Measurements from ENCODE around the gene CYP27A1. TPM values are rescaled to one million over a fixed set of nuclear protein-coding genes. Genes with fewer than 3 reads are reported as not detected.

The CYP27A1 gene
- total RNA-seq, 2 experiments from 2014 or later: 0.12 to 0.16 TPM

- Mint-ChIP-seq H3K27ac (no peak overlapping the region), H3K4me3 (no peak overlapping the region), H3K27me3 (peaks cover 15% of the 10 kb centered on the region), H3K9me3 (ENCODE audit: low read depth) (peaks cover 2% of the 10 kb centered on the region), H3K4me1 (no peaks in the 10 kb centered on the region), H3K36me3 (ENCODE audit: low read depth) (no peaks in the 10 kb centered on the region)
- DNase-seq (no peak), ATAC-seq (no peak)
- ChIA-PET CTCF (no interaction called here), POLR2A (no interaction called here)
- intact Hi-C loops (cut with DNase I, micrococcal nuclease): no loop called here
These were observed 18.0 kb downstream of the CYP27A1 start for GRCh38 chr2:218799990-218800389.

- no peaks in the 10 kb centered on the region for H3K4me1 Mint-ChIP-seq
- no peak overlapping the region for H3K27ac Mint-ChIP-seq
- ATAC-seq (no peak), DNase-seq (no peak)
- POLR2A ChIA-PET: no interaction called here
- H3K9me3 Mint-ChIP-seq (ENCODE audit: low read depth): peaks cover 5% of the 10 kb centered on the region
- no peak overlapping the region for H3K4me3 Mint-ChIP-seq
- H3K36me3 Mint-ChIP-seq (ENCODE audit: low read depth): no peaks in the 10 kb centered on the region
- intact Hi-C loops (cut with DNase I, micrococcal nuclease): no loop called here
- peaks cover 20% of the 10 kb centered on the region for H3K27me3 Mint-ChIP-seq
- CTCF ChIA-PET: interaction anchor here (0.7 kb wide), 1 partner anchor 130 kb away, joined by 4 read pairs; the partner anchor contains the start of genes RNF25 and STK36
These were observed 20.5 kb downstream of the CYP27A1 start for GRCh38 chr2:218802386-218802994.

DNA sequence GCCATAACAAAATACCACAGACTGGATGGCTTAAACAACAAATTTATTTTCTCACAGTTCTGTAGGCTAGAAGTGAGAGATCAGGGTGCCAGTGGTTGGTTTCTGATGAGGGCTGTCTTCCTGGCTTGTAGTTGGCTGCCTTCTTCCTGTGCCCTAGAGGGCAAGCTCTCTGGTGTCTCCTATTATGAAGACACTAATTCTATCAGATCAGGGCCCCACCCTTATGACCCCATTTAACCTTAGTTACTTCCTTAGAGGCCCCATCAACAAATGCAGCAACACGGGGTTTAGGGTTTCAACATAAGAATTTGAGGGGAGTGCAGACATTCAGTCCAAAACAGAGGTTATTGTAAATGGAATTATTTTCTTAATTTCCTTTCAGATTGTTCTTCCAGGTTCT lies 22.9 kb downstream of the CYP27A1 start:
- Mint-ChIP-seq H3K27me3 (peaks cover 21% of the 10 kb centered on the region), H3K27ac (no peak overlapping the region), H3K36me3 (ENCODE audit: low read depth) (no peaks in the 10 kb centered on the region), H3K4me3 (no peak overlapping the region), H3K4me1 (no peaks in the 10 kb centered on the region), H3K9me3 (ENCODE audit: low read depth) (peaks cover 5% of the 10 kb centered on the region)
- intact Hi-C loops (cut with DNase I, micrococcal nuclease): no loop called here
- DNase-seq: no peak
- ChIA-PET CTCF (no interaction called here), POLR2A (no interaction called here)
- ATAC-seq: no peak

DNA sequence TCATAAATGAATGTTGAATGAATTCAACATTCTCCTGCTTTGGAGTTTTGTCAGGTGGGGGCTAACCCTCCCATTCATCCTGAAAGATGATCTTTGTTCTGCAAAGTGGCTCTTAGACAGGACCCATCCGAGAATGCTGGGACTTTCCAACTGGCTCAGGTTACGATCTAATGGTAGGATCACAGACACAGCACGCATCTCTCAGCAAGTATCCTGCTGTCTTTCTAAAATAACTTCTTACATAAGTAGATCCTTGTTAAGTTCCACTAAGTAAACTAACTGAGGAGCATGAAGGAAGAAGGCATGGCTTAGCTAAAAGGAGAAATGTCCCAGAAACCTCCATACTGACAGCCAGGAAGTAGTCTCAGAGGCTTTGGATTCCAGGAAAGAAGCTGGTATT lies 23.7 kb downstream of the CYP27A1 start:
- Mint-ChIP-seq H3K9me3 (ENCODE audit: low read depth) (peaks cover 5% of the 10 kb centered on the region), H3K36me3 (ENCODE audit: low read depth) (no peaks in the 10 kb centered on the region), H3K4me1 (no peaks in the 10 kb centered on the region), H3K27ac (no peak overlapping the region), H3K4me3 (no peak overlapping the region), H3K27me3 (peaks cover 18% of the 10 kb centered on the region)
- intact Hi-C loops (cut with DNase I, micrococcal nuclease): no loop called here
- no peak for ATAC-seq
- ChIA-PET POLR2A (no interaction called here), CTCF (no interaction called here)
- no peak for DNase-seq

DNA sequence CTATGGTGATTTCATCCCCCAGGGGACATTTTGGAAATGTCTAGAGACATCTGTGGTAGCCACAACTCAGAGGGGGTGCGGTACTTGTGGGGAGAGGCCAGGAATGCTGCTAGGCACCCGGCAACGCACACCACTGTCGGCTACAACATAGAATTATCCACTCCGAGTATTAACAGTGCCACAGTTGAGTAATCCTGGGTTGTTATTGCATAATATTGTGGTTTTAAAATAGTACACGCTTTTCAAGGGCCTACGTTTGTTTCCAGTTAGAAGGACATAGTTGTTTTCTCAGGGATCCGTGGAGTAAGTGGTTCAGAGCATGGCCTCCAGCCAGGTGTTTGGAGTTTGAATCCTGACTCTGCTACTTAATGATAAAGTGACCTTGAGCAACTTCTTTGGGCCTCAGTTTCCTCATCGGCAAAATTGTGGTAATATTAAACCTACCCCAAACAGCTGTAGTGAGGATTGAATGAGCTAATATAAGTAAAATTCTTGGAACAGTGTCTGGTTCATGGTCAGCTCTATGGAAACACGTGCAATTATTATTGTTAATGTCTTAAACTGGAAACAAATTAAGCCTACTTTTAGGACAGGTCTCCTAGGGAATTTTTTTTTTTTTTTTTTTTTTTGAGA lies 24.5 kb downstream of the CYP27A1 start:
- intact Hi-C loops (cut with DNase I, micrococcal nuclease): no loop called here

DNA sequence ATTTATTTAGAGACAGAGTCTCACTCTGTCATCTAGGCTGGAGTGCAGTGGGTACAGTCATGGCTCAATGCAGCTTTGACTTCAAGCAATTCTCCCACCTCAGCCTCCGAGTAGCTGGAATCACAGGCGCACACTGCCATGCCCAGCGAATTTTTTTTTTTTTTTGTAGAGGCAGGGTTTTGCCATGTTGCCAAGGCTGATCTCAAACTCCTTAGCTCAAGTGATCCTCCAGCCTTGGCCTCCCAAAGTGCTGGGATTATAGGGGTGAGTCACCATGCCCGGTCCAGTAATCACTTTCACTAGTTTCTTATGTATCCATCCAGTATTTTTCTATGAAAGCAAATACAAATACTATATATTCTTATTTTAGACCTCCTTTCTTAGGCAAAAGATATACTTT lies 25.7 kb downstream of the CYP27A1 start:
- Mint-ChIP-seq H3K4me1 (no peaks in the 10 kb centered on the region), H3K36me3 (ENCODE audit: low read depth) (no peaks in the 10 kb centered on the region), H3K27me3 (peaks cover 18% of the 10 kb centered on the region), H3K9me3 (ENCODE audit: low read depth) (peaks cover 5% of the 10 kb centered on the region), H3K4me3 (no peak overlapping the region), H3K27ac (no peak overlapping the region)
- DNase-seq: no peak
- ChIA-PET CTCF (no interaction called here), POLR2A (no interaction called here)
- intact Hi-C loops (cut with DNase I, micrococcal nuclease): no loop called here
- ATAC-seq: no peak

More for the DNA sequence above, 24.5 kb downstream of the CYP27A1 start:
- Mint-ChIP-seq H3K36me3 (ENCODE audit: low read depth) (no peaks in the 10 kb centered on the region), H3K9me3 (ENCODE audit: low read depth) (peaks cover 5% of the 10 kb centered on the region), H3K4me1 (no peaks in the 10 kb centered on the region), H3K27me3 (peaks cover 18% of the 10 kb centered on the region), H3K27ac (no peak overlapping the region), H3K4me3 (no peak overlapping the region)
- ATAC-seq (no peak), DNase-seq (no peak)
- CTCF ChIA-PET: no interaction called here
- POLR2A ChIA-PET: no interaction called here

DNA sequence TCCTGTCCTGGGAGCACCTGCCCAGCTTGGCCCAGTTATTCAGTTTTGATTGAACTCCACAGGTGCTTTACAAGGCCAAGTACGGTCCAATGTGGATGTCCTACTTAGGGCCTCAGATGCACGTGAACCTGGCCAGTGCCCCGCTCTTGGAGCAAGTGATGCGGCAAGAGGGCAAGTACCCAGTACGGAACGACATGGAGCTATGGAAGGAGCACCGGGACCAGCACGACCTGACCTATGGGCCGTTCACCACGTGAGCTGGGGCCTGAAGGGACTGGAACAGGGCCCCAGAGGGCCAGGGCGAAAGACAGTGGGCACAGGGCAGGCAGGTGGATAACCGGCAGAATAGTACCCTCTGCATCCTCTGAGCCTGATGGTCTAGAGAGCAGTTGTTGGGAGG lies 27.6 kb downstream of the CYP27A1 start:
- Mint-ChIP-seq H3K4me3 (no peak overlapping the region), H3K4me1 (no peaks in the 10 kb centered on the region), H3K36me3 (ENCODE audit: low read depth) (no peaks in the 10 kb centered on the region), H3K27ac (no peak overlapping the region), H3K27me3 (peaks cover 18% of the 10 kb centered on the region), H3K9me3 (ENCODE audit: low read depth) (peaks cover 2% of the 10 kb centered on the region)
- intact Hi-C loops (cut with DNase I, micrococcal nuclease): no loop called here
- CTCF ChIA-PET: interaction anchor here (0.6 to 1.3 kb wide), 3 partner anchors 27 to 769 kb away, joined by 3 read pairs; no protein-coding TSS in a partner anchor
- DNase-seq (no peak), ATAC-seq (no peak)
- POLR2A ChIA-PET: no interaction called here

DNA sequence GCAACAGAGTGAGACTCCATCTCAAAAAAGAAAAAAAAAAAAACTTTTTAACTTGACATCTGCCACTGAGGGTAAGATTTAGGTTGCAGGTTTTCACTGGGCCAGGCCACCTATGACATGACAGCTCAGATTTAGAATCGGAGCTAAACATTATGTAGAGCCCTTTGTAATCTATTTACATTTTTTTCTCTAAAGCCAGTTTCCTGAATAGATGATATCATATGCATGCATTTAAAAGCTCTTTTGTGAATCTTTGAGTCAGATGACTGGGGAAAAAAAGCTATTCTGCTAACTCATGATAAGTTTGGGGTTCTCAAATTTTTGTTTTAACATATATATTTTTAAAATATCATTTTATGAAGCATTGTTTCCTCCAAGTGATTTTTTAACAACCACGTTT lies 28.3 kb downstream of the CYP27A1 start:
- ATAC-seq (no peak), DNase-seq (no peak)
- H3K9me3 Mint-ChIP-seq (ENCODE audit: low read depth): peaks cover under 1% of the 10 kb centered on the region
- CTCF ChIA-PET: interaction anchor here (0.5 to 0.8 kb wide), 2 partner anchors 80 to 768 kb away, joined by 3 to 4 read pairs; no protein-coding TSS in a partner anchor
- H3K36me3 Mint-ChIP-seq (ENCODE audit: low read depth): no peaks in the 10 kb centered on the region
- intact Hi-C loops (cut with DNase I, micrococcal nuclease): no loop called here
- H3K4me3 Mint-ChIP-seq: no peak overlapping the region
- H3K27me3 Mint-ChIP-seq: peaks cover 16% of the 10 kb centered on the region
- H3K27ac Mint-ChIP-seq: no peak overlapping the region
- H3K4me1 Mint-ChIP-seq: no peaks in the 10 kb centered on the region
- POLR2A ChIA-PET: no interaction called here

DNA sequence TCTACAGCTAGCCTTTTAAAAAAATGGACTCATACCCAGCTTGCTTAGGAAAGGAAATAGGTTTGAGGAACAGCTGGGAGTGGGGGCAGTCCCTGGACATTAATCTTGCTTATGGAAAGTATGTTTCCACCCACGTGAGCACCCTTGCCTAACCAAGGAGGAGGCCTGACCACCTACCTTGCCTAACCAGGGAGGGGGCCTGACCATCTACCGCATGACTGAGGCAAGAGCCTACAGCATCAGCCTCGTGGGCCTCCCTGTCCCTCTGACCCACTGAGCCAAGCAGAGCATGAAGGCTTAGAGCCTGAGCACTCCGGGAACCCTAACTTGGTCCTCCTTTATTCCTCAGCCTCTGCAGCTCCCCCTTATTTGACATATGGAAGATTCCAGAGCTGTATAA lies 29.4 kb downstream of the CYP27A1 start:
- Mint-ChIP-seq H3K27me3 (peaks cover 13% of the 10 kb centered on the region), H3K36me3 (ENCODE audit: low read depth) (no peaks in the 10 kb centered on the region), H3K27ac (no peak overlapping the region), H3K9me3 (ENCODE audit: low read depth) (no peaks in the 10 kb centered on the region), H3K4me3 (no peak overlapping the region), H3K4me1 (no peaks in the 10 kb centered on the region)
- ATAC-seq (no peak), DNase-seq (no peak)
- POLR2A ChIA-PET: no interaction called here
- intact Hi-C loops (cut with DNase I, micrococcal nuclease): no loop called here
- CTCF ChIA-PET: interaction anchor here (1.0 kb wide), 1 partner anchor 13 kb away, joined by 3 read pairs; no protein-coding TSS in a partner anchor

DNA sequence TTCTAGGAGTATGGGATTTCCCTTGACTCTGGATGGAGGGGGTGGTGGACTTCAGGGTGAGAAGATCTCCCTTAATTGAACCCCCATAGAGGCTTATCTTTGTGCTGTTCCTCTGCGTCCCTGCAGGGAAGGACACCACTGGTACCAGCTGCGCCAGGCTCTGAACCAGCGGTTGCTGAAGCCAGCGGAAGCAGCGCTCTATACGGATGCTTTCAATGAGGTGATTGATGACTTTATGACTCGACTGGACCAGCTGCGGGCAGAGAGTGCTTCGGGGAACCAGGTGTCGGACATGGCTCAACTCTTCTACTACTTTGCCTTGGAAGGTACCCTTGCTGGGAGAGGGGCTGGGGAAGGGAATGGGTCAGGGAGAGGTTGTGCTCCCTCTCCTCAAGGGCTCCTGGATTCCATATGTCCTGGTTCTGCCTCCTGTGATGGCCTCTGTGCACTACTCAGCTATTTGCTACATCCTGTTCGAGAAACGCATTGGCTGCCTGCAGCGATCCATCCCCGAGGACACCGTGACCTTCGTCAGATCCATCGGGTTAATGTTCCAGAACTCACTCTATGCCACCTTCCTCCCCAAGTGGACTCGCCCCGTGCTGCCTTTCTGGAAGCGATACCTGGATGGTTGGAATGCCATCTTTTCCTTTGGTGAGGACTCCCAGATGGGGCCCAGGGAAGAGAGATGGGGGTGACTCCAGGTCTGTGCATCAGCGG lies 30.3 kb downstream of the CYP27A1 start:
- ChIA-PET POLR2A (no interaction called here), CTCF (no interaction called here)
- H3K27me3 Mint-ChIP-seq: peaks cover 14% of the 10 kb centered on the region
- intact Hi-C loops (cut with DNase I, micrococcal nuclease): no loop called here
- H3K4me3 Mint-ChIP-seq: no peak overlapping the region
- DNase-seq: no peak
- no peaks in the 10 kb centered on the region for H3K36me3 Mint-ChIP-seq (ENCODE audit: low read depth)
- ATAC-seq: no peak
- no peaks in the 10 kb centered on the region for H3K4me1 Mint-ChIP-seq
- no peaks in the 10 kb centered on the region for H3K9me3 Mint-ChIP-seq (ENCODE audit: low read depth)
- H3K27ac Mint-ChIP-seq: no peak overlapping the region

GRCh38 chr2:218812861-218813260 lies 30.9 kb downstream of the CYP27A1 start:
- ChIA-PET POLR2A (no interaction called here), CTCF (interaction anchor here (0.6 kb wide), 1 partner anchor 82 kb away, joined by 4 read pairs; no protein-coding TSS in a partner anchor)
- Mint-ChIP-seq H3K27me3 (peaks cover 18% of the 10 kb centered on the region), H3K36me3 (ENCODE audit: low read depth) (no peaks in the 10 kb centered on the region), H3K4me1 (no peaks in the 10 kb centered on the region), H3K9me3 (ENCODE audit: low read depth) (no peaks in the 10 kb centered on the region), H3K27ac (no peak overlapping the region), H3K4me3 (no peak overlapping the region)
- ATAC-seq (no peak), DNase-seq (no peak)
- intact Hi-C loops (cut with DNase I, micrococcal nuclease): no loop called here
